SU-DHL-6 (cell line): Measurements from ENCODE around the gene ATG10.

Source experiments
- H2AFZ ChIP-seq: fragments of 200-600 bp; sonication (generic); 2 replicates; pipeline ENCODE4 v1.6.1; 2014; ENCODE audit warnings: low read depth, mild to moderate bottlenecking, moderate library complexity, mixed read lengths, antibody characterized with exemption, low read length; ENCODE audit not compliant: severe bottlenecking
- H3F3A ChIP-seq: fragments of 200-600 bp; shearing (Covaris generic); 2 replicates; pipeline ENCODE4 v1.6.0; 2016; ENCODE audit warnings: antibody characterized with exemption, mild to moderate bottlenecking; ENCODE audit not compliant: insufficient read depth
- H3K27ac ChIP-seq: fragments of 200-600 bp; sonication (generic); 2 replicates; pipeline ENCODE4 v1.5.1; 2016; ENCODE audit warnings: low read depth, mild to moderate bottlenecking, low read length, moderate library complexity, mixed read lengths
- H3K27me3 ChIP-seq: fragments of 200-600 bp; sonication (generic), shearing (Covaris generic); 2 replicates; pipeline ENCODE4 v1.6.0; 2014; ENCODE audit warnings: mild to moderate bottlenecking, low read length
- H3K36me3 ChIP-seq: fragments of 200-600 bp; sonication (generic); 2 replicates; pipeline ENCODE4 v1.6.1; 2014; ENCODE audit warnings: mild to moderate bottlenecking, low read length, mixed read lengths
- H3K4me2 ChIP-seq: fragments of 300-600, 200-600 bp; shearing (Covaris generic), sonication (generic); 2 replicates; pipeline ENCODE4 v1.6.0; 2014; ENCODE audit warnings: low read length, low read depth, mild to moderate bottlenecking; ENCODE audit not compliant: poor library complexity, severe bottlenecking
- H3K4me3 ChIP-seq: fragments of 200-600 bp; sonication (generic); 2 replicates; pipeline ENCODE4 v1.5.1; 2014; ENCODE audit warnings: antibody characterized with exemption, low read length, mild to moderate bottlenecking, mixed read lengths; ENCODE audit not compliant: insufficient read depth, poor library complexity, severe bottlenecking
- H3K79me2 ChIP-seq: fragments of 200-600 bp; sonication (generic); 2 replicates; pipeline ENCODE4 v1.6.1; 2014; ENCODE audit warnings: mild to moderate bottlenecking, low read length, moderate library complexity; ENCODE audit not compliant: insufficient read depth
- H3K9ac ChIP-seq: fragments of 200-600 bp; sonication (generic); 2 replicates; pipeline ENCODE4 v1.7.0; 2014; ENCODE audit warnings: mild to moderate bottlenecking, low read length
- H3K9me2 ChIP-seq: fragments of 200-600 bp; sonication (generic); replicated peaks from 2 replicates; pipeline ENCODE4 v1.6.1; 2014; ENCODE audit warnings: low read length; ENCODE audit not compliant: insufficient read depth
- H3K9me3 ChIP-seq: fragments of 200-600 bp; sonication (generic); 2 replicates; pipeline ENCODE4 v1.6.1; 2014; ENCODE audit warnings: low read length, mixed read lengths; ENCODE audit not compliant: insufficient read depth
- H4K20me1 ChIP-seq: fragments of 200-600 bp; sonication (generic); 2 replicates; pipeline ENCODE4 v1.6.1; 2014; ENCODE audit warnings: low read depth, mild to moderate bottlenecking, antibody characterized with exemption, low read length, moderate library complexity, mixed read lengths
- EZH2phosphoT487 ChIP-seq: fragments of 200-600 bp; sonication (generic), shearing (Covaris generic); conservative IDR thresholded peaks from 2 replicates; pipeline ENCODE4 v1.6.1; 2018; ENCODE audit warnings: mild to moderate bottlenecking, antibody characterized with exemption, low read length, moderate library complexity, mixed read lengths
- TF ChIP-seq, protein P1 (sequence below): fragments of 200-600 bp; sonication (generic); IDR thresholded peaks from one replicate; pipeline ENCODE4 v1.5.1; 2017; ENCODE audit warnings: antibody characterized with exemption, mild to moderate bottlenecking, low read length, moderate library complexity; ENCODE audit not compliant: insufficient read depth, poor library complexity, severe bottlenecking

Gene ATG10

DNA sequence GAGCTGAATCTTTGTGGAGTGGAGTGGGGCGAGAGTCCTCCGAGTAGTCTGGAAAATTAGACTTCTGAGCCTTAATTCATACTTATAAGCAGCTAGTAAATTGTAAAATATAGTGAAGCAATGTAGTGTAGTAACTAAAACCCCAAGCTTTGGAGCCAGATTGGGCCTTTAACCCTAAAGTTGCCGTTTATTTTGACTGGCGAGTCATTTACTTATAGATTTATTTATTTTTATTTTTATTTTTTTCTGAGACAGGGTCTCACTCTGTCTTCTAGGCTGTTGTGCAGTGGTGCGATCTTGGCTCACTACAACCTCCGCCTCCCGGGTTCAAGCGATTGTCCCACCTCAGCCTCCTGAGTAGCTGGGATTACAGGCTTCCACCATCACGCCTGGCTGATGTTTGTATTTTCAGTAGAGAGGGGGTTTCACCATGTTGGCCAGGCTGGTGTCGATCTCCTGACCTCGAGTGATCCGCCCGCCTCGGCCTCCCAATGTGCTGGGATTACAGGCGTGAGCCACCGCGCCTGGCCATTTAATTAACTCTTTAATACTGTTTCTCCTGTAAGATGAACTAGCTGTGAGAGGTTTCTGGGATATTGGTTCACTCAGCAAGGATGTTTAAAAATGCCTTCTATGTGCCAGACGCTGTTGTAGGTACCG lies 307.0 kb downstream of the ATG10 start:
- Histone ChIP-seq H3K79me2 (peaks cover 20% of the 10 kb centered on the region), H3K4me3 (peak overlapping the region; percentile 70), H3F3A (peaks cover 40% of the 10 kb centered on the region), H3K9me2 (no peaks in the 10 kb centered on the region), H3K27me3 (no peaks in the 10 kb centered on the region), H2AFZ (peak overlapping the region; percentile 81), H4K20me1 (no peaks in the 10 kb centered on the region), H3K36me3 (peaks cover 25% of the 10 kb centered on the region), H3K27ac (peak overlapping the region; percentile 70), H3K9me3 (no peaks in the 10 kb centered on the region), H3K4me2 (peak overlapping the region; percentile 81), H3K9ac (peak overlapping the region; percentile 81)
- TF ChIP-seq, protein P1, sequence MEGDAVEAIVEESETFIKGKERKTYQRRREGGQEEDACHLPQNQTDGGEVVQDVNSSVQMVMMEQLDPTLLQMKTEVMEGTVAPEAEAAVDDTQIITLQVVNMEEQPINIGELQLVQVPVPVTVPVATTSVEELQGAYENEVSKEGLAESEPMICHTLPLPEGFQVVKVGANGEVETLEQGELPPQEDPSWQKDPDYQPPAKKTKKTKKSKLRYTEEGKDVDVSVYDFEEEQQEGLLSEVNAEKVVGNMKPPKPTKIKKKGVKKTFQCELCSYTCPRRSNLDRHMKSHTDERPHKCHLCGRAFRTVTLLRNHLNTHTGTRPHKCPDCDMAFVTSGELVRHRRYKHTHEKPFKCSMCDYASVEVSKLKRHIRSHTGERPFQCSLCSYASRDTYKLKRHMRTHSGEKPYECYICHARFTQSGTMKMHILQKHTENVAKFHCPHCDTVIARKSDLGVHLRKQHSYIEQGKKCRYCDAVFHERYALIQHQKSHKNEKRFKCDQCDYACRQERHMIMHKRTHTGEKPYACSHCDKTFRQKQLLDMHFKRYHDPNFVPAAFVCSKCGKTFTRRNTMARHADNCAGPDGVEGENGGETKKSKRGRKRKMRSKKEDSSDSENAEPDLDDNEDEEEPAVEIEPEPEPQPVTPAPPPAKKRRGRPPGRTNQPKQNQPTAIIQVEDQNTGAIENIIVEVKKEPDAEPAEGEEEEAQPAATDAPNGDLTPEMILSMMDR, result no peak
- no peak for TF ChIP-seq EZH2phosphoT487

DNA sequence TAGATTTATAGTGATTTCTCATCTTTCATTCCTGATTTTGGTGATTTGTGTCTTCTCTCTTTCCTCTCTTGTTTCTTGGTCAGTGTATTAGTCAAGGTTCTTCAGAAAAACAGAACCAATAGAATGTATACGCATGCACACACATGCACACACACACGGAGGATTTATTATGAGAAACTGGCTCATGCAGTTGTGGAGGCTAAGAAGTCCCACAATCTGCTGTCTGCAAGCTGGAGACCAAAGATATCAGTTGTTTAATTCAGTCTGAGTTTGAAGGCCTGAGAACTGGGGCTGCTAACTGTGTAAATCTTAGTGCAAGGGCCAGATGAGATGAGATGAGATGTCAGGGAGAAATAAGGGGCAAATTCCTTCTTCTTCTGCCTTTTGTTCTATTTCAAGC lies 312.1 kb downstream of the ATG10 start:
- Histone ChIP-seq H3F3A (peaks cover 3% of the 10 kb centered on the region; the same call in 1 of the 2 replicates), H3K79me2 (no peaks in the 10 kb centered on the region), H3K9me3 (no peaks in the 10 kb centered on the region), H2AFZ (no peak overlapping the region), H3K4me2 (no peak overlapping the region), H3K9ac (no peak overlapping the region), H3K27ac (no peak overlapping the region), H3K27me3 (no peaks in the 10 kb centered on the region), H4K20me1 (no peaks in the 10 kb centered on the region), H3K9me2 (no peaks in the 10 kb centered on the region), H3K36me3 (no peaks in the 10 kb centered on the region), H3K4me3 (no peak overlapping the region)
- TF ChIP-seq, protein P1, result no peak
- no peak for TF ChIP-seq EZH2phosphoT487

DNA sequence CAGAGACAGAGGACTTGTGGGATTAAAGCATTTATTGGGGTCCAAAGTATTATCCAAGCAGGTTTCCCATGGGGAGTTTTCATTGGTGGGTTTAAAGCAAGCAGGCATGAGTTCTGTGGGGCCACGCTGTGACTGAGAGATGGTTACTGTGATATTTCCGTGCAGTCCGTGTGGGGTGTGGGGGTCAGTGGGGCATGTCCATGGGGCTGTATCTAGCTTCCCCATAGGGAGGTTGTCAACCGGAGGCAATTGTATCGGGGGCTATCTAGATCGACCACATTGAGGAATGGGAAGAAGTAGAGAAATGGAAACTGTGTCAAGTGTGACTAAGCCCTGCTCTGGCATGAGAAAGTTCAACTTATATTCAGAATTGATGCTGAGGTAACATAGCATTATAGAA lies 313.4 kb downstream of the ATG10 start:
- H3K4me3 ChIP-seq, result no peak overlapping the region
- H2AFZ ChIP-seq, result no peak overlapping the region
- no peaks in the 10 kb centered on the region for H3K79me2 ChIP-seq
- no peaks in the 10 kb centered on the region for H3K9me2 ChIP-seq
- H4K20me1 ChIP-seq, result no peaks in the 10 kb centered on the region
- H3K27me3 ChIP-seq, result no peaks in the 10 kb centered on the region
- H3F3A ChIP-seq, result peaks cover 3% of the 10 kb centered on the region; the same call in 1 of the 2 replicates
- H3K36me3 ChIP-seq, result no peaks in the 10 kb centered on the region
- H3K4me2 ChIP-seq, result no peak overlapping the region
- no peak overlapping the region for H3K27ac ChIP-seq
- H3K9me3 ChIP-seq, result no peaks in the 10 kb centered on the region
- no peak for TF ChIP-seq EZH2phosphoT487
- TF ChIP-seq, protein P1, result no peak
- no peak overlapping the region for H3K9ac ChIP-seq
